ENCODE measurements around the gene MAN1C1.

The MAN1C1 gene

DNA sequence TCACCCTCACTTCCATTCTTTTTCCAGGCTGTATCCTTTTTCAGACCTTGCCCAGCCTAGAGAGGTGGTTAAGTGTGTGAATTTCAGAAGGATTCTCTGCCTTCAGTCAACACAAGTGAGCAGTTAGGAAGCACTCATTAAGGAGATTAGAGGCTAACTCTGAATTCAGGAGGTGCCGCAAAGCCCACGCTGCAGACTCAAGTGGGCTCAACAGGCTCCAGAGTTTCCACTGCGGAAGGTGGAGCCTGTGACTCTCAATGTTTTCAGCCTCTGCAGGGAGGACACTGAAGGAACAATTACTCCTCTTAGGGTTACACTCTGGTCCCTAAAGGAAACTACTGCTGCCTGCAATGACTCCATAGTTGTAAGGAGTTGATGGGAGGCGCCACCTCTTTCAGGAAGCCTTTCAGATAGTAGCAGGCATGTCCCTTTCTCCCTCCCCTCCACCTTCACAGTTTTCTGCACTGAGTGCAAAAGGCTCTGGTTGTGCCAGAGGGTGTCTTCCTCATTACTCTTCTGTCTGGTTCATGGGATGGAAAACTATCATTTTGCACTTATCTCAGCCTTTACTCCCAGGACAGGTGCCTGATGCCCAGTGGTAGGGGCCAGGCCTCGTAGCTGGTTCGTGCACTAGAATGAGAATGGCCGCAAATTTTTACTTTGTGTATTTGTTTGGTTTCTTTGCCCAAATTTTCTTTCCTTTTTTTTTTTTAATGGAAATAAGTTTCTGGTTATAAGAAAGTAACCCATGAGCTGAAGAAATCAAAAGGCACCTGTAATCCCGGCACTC is 128.2 kb downstream of the MAN1C1 start:
- H3K4me3 ChIP-seq (ENCODE audit: low read depth, low read length), result no peak overlapping the region
- peak overlapping the region; percentile 85 for H2AFZ ChIP-seq (ENCODE audit: low read length, unreplicated experiment)
- no peaks in the 10 kb centered on the region for H3K36me3 ChIP-seq (ENCODE audit: insufficient read depth, low read length)
- H3K79me2 ChIP-seq (ENCODE audit: control insufficient read depth, insufficient read depth, low read length, unreplicated experiment), result no peaks in the 10 kb centered on the region
- H3K27ac ChIP-seq (ENCODE audit: low read depth, low read length), result no peak overlapping the region
- no peaks in the 10 kb centered on the region for H3K27me3 ChIP-seq (ENCODE audit: insufficient read depth, low read length)
- peaks cover 15% of the 10 kb centered on the region for H3K4me1 ChIP-seq (ENCODE audit: control insufficient read depth, insufficient read depth, low read length, unreplicated experiment)

GRCh38 chr1:25746299-25747045 is 129.9 kb downstream of the MAN1C1 start:
- Histone ChIP-seq H3K4me3 (ENCODE audit: low read depth, low read length) (no peak overlapping the region), H3K27ac (ENCODE audit: low read depth, low read length) (no peak overlapping the region), H3K27me3 (ENCODE audit: insufficient read depth, low read length) (no peaks in the 10 kb centered on the region), H3K36me3 (ENCODE audit: insufficient read depth, low read length) (no peaks in the 10 kb centered on the region), H3K79me2 (ENCODE audit: control insufficient read depth, insufficient read depth, low read length, unreplicated experiment) (no peaks in the 10 kb centered on the region), H2AFZ (ENCODE audit: low read length, unreplicated experiment) (no peak overlapping the region), H3K4me1 (ENCODE audit: control insufficient read depth, insufficient read depth, low read length, unreplicated experiment) (peaks cover 15% of the 10 kb centered on the region)

DNA sequence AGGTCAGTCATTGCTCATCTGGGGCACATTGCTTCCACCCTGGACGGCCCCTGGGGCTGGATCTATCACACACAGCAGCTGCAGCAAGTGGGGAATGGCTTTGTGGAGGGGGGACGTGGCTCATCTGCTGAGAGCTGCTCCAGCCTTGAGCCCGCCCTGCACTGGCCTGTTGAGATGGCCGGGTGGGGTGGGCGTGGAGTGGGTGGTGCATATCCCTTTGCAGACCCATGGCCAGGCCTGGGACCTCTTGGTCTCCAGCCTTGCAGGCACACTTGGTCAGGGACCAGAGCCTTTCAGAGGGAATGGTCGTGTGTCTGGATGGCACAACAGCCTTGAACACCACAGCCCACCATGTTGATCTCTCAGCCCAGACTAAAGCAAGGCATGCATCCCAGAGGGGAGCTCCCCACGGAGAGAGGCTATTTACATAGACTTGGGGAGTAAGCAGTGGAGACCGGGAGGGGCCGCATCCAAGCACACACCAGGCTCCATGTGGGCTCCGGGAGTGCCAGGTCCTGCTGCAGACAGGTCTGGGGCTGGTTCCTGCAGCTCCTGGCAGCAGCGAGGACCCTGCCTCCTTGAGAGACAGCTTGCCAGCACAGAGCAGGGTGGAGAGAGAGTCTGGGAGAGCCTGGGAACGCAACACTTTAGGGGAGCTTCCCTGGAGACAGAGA is 130.6 kb downstream of the MAN1C1 start:
- Histone ChIP-seq H3K79me2 (ENCODE audit: control insufficient read depth, insufficient read depth, low read length, unreplicated experiment) (no peaks in the 10 kb centered on the region), H3K36me3 (ENCODE audit: insufficient read depth, low read length) (no peaks in the 10 kb centered on the region), H2AFZ (ENCODE audit: low read length, unreplicated experiment) (no peak overlapping the region), H3K27me3 (ENCODE audit: insufficient read depth, low read length) (no peaks in the 10 kb centered on the region), H3K4me1 (ENCODE audit: control insufficient read depth, insufficient read depth, low read length, unreplicated experiment) (peaks cover 15% of the 10 kb centered on the region), H3K27ac (ENCODE audit: low read depth, low read length) (no peak overlapping the region), H3K4me3 (ENCODE audit: low read depth, low read length) (no peak overlapping the region)

- H3K36me3 ChIP-seq (ENCODE audit: insufficient read depth, low read length), result no peaks in the 10 kb centered on the region
Measured at GRCh38 chr1:25748531-25749205, 132.1 kb downstream of the MAN1C1 start.

DNA sequence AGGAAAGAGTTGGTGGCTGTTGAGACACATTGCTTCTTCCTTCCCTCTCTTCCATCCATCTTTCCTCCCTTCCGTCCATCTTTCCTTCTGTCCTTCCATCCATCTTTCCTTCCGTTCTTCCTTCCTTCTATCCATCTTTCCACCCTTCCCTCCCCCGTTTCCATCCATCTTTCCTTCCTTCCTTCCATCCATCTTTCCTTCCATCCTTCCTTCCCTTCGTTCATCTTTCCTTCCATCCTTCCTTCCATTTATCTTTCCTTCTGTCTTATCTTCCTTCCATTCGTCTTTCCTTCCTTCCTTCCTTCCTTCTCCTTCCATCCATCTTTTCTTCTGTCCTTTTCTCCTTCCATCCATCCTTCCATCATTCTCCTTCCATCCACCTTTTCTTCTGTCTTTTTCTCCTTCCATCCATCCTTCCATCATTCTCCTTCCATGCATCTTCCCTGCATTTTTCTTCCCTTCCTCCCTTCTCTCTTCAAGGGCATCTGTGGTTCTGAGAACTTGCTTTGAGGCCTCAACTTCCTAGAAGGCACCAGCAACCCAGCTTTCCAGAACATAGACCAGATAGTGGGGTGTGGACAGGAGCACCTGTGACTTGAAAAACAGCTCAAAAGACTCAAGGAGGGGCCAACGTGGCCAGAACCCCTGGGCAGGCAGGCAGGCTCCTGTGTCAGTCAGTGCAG is 134.5 kb downstream of the MAN1C1 start:
- Histone ChIP-seq H2AFZ (ENCODE audit: low read length, unreplicated experiment) (no peak overlapping the region), H3K27me3 (ENCODE audit: insufficient read depth, low read length) (peaks cover 10% of the 10 kb centered on the region), H3K4me3 (ENCODE audit: low read depth, low read length) (no peak overlapping the region), H3K36me3 (ENCODE audit: insufficient read depth, low read length) (no peaks in the 10 kb centered on the region), H3K79me2 (ENCODE audit: control insufficient read depth, insufficient read depth, low read length, unreplicated experiment) (no peaks in the 10 kb centered on the region), H3K27ac (ENCODE audit: low read depth, low read length) (no peak overlapping the region), H3K4me1 (ENCODE audit: control insufficient read depth, insufficient read depth, low read length, unreplicated experiment) (no peaks in the 10 kb centered on the region)

More at GRCh38 chr1:25748531-25749205, 132.1 kb downstream of the MAN1C1 start:
- Histone ChIP-seq H3K27me3 (ENCODE audit: insufficient read depth, low read length) (no peaks in the 10 kb centered on the region), H2AFZ (ENCODE audit: low read length, unreplicated experiment) (no peak overlapping the region), H3K27ac (ENCODE audit: low read depth, low read length) (no peak overlapping the region), H3K79me2 (ENCODE audit: control insufficient read depth, insufficient read depth, low read length, unreplicated experiment) (no peaks in the 10 kb centered on the region), H3K4me3 (ENCODE audit: low read depth, low read length) (no peak overlapping the region), H3K4me1 (ENCODE audit: control insufficient read depth, insufficient read depth, low read length, unreplicated experiment) (peaks cover 10% of the 10 kb centered on the region)

- H3K27ac ChIP-seq (ENCODE audit: low read depth, low read length), result no peak overlapping the region
- no peaks in the 10 kb centered on the region for H3K79me2 ChIP-seq (ENCODE audit: control insufficient read depth, insufficient read depth, low read length, unreplicated experiment)
- no peak overlapping the region for H3K4me3 ChIP-seq (ENCODE audit: low read depth, low read length)
- H3K36me3 ChIP-seq (ENCODE audit: insufficient read depth, low read length), result no peaks in the 10 kb centered on the region
- no peaks in the 10 kb centered on the region for H3K4me1 ChIP-seq (ENCODE audit: control insufficient read depth, insufficient read depth, low read length, unreplicated experiment)
- H3K27me3 ChIP-seq (ENCODE audit: insufficient read depth, low read length), result peaks cover 22% of the 10 kb centered on the region
- no peak overlapping the region for H2AFZ ChIP-seq (ENCODE audit: low read length, unreplicated experiment)
Measured at GRCh38 chr1:25754470-25755181, 138.0 kb downstream of the MAN1C1 start.

GRCh38 chr1:25755475-25756125 is 139.0 kb downstream of the MAN1C1 start:
- no peaks in the 10 kb centered on the region for H3K79me2 ChIP-seq (ENCODE audit: control insufficient read depth, insufficient read depth, low read length, unreplicated experiment)
- peaks cover 22% of the 10 kb centered on the region for H3K27me3 ChIP-seq (ENCODE audit: insufficient read depth, low read length)
- H3K4me1 ChIP-seq (ENCODE audit: control insufficient read depth, insufficient read depth, low read length, unreplicated experiment), result no peaks in the 10 kb centered on the region
- no peak overlapping the region for H3K27ac ChIP-seq (ENCODE audit: low read depth, low read length)
- H3K36me3 ChIP-seq (ENCODE audit: insufficient read depth, low read length), result no peaks in the 10 kb centered on the region
- H3K4me3 ChIP-seq (ENCODE audit: low read depth, low read length), result no peak overlapping the region
- no peak overlapping the region for H2AFZ ChIP-seq (ENCODE audit: low read length, unreplicated experiment)

DNA sequence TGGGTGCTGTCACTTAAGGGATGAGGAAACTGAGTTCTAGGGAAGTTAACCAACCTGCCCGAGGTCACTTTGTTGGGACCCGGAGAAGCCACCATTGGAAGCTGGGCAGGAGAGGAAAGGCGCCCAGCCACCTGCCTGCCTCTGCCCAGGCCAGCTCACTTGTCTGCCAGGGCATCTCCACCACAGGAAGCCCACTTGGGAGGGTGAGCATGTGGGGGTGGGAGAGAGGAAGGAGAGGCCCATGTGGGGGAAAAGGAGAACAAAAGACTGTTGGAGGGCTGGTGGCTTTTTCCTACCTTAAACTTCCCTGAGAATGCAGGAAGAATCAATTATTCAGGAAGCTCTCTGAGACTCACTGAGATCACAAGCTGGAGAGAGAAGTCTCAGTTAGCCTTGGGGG is 139.6 kb downstream of the MAN1C1 start:
- Histone ChIP-seq H3K4me1 (ENCODE audit: control insufficient read depth, insufficient read depth, low read length, unreplicated experiment) (no peaks in the 10 kb centered on the region), H3K79me2 (ENCODE audit: control insufficient read depth, insufficient read depth, low read length, unreplicated experiment) (no peaks in the 10 kb centered on the region), H2AFZ (ENCODE audit: low read length, unreplicated experiment) (no peak overlapping the region), H3K36me3 (ENCODE audit: insufficient read depth, low read length) (no peaks in the 10 kb centered on the region), H3K27ac (ENCODE audit: low read depth, low read length) (no peak overlapping the region), H3K4me3 (ENCODE audit: low read depth, low read length) (no peak overlapping the region), H3K27me3 (ENCODE audit: insufficient read depth, low read length) (peaks cover 22% of the 10 kb centered on the region)

DNA sequence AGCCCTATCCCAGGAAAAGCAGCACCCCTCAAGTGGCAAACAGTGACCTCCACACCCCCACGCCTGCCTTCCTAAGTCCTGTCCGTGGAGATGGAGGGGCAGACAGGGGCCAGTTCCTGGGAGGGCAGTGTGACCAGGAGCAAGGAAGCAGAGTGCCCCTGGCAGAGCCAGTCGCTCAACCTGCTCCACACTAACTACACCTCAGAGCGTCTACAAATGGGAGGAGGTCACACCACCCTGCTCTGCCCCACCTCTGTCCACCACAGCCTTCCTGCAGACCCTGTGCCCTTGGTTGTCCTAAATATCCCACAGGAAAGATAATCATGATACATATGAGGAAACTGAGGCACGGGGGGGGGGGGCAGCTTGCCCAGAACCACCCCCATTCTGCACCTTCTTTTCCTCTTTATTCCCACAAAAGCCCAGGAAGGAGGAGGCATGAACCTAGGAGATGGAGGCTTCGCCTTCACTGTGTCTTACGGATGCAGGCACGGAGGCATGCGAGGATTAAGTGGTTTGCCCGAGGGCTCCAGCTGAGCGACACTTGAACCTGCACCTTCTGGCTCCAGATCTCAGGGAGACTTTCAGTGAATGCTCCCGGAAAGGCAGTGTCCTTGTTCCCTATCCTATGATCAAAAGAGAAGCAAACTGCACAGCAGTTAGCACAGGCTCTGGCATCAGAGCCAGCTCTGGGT is 140.7 kb downstream of the MAN1C1 start:
- Histone ChIP-seq H3K27ac (ENCODE audit: low read depth, low read length) (no peak overlapping the region), H3K27me3 (ENCODE audit: insufficient read depth, low read length) (peaks cover 22% of the 10 kb centered on the region)

More for the DNA sequence above, 140.7 kb downstream of the MAN1C1 start:
- Histone ChIP-seq H3K36me3 (ENCODE audit: insufficient read depth, low read length) (no peaks in the 10 kb centered on the region), H3K79me2 (ENCODE audit: control insufficient read depth, insufficient read depth, low read length, unreplicated experiment) (no peaks in the 10 kb centered on the region), H3K4me1 (ENCODE audit: control insufficient read depth, insufficient read depth, low read length, unreplicated experiment) (no peaks in the 10 kb centered on the region), H2AFZ (ENCODE audit: low read length, unreplicated experiment) (no peak overlapping the region), H3K4me3 (ENCODE audit: low read depth, low read length) (no peak overlapping the region)

Measured in ACC112 (cell line).